ENCODE measurements around the gene KMO.

The KMO gene

DNA sequence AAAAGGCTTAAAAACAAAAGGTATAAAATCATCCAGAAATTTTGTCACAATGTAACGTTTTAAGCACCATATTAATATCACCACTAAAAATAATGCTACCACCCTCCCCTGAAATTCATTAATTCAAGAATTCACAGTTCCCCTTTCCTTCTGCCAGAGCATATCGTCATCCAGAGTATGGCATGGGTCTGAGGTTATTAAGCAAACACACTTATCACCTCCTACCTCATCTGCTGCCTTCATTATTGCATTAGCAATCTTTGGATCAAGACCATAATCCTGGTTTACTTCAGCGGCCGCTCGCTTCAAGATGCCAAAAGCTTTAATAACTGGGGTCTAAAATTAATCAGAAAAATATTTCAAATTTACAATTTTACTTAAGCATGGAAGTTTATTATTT, 18.8 kb upstream of the KMO start:
- Histone ChIP-seq H3K9ac (ENCODE audit: insufficient read length) (peak overlapping the region; percentile 39), H3K9me3 (ENCODE audit: low read depth, low read length) (no peaks in the 10 kb centered on the region), H3K27ac (no peak overlapping the region), H3K4me3 (no peak overlapping the region), H3K36me3 (ENCODE audit: insufficient read depth, low read length) (peaks cover 76% of the 10 kb centered on the region)
- TF ChIP-seq POLR2AphosphoS5 (IDR thresholded peaks at IDR 0.05; ENCODE audit: borderline replicate concordance, low read depth, low read length), result no peak
- DNase-seq (ENCODE audit: low read depth, low spot score), result no peak

DNA sequence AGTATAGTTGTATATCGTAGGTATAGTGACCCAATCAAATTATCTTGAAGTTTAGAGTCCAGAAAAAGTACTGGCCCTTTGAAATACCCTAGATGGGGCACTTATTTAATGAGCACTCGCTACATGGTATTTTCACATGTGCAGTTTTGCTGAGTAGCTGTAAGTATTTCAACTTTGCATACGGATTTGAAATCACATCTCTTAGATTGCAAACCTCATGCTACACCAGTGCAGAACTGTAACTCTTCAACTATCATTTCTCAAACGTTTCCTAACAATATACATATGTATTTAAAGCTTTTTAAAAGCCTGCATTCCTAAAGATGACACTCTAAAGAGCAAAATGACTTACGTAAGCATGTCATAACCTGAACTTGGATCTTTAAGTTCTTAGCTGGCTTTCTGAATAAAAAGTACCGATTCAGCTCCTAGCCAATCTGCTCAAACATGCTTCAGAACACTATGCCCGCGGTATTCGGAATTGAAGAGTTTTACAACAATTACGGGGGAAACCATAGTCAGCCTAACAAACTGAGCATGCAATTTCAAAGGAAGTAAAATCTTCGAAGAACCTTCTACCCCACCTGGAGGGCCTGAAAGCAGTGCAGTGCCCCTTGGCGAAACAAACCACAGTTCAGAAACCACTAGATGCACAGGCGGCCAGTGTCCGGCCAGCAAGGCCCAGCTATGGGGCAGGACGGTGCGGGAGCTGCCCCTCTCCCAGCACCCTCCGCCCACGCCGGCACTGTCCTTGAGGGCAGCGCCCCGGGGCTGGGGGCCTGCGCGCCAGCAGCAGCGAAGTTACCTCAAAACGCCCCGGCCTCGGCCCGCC, 13.5 kb upstream of the KMO start:
- Histone ChIP-seq H3K9ac (ENCODE audit: insufficient read length) (peak overlapping the region; percentile 79), H3K27ac (no peak overlapping the region), H3K4me3 (peak overlapping the region; percentile 80), H3K9me3 (ENCODE audit: low read depth, low read length) (no peaks in the 10 kb centered on the region), H3K36me3 (ENCODE audit: insufficient read depth, low read length) (peaks cover 31% of the 10 kb centered on the region)
- TF ChIP-seq FOXP2 (optimal IDR thresholded peaks at IDR 0.05; ENCODE audit: control extremely low read depth, extremely low read length, insufficient read depth), result no peak
- no peak for TF ChIP-seq EZH2 (IDR thresholded peaks at IDR 0.05)
- no peak; the same call in 1 of the 2 replicates for TF ChIP-seq POLR2AphosphoS5 (IDR thresholded peaks at IDR 0.05; ENCODE audit: borderline replicate concordance, low read depth, low read length)
- DNase-seq (ENCODE audit: low read depth, low spot score), result no peak

DNA sequence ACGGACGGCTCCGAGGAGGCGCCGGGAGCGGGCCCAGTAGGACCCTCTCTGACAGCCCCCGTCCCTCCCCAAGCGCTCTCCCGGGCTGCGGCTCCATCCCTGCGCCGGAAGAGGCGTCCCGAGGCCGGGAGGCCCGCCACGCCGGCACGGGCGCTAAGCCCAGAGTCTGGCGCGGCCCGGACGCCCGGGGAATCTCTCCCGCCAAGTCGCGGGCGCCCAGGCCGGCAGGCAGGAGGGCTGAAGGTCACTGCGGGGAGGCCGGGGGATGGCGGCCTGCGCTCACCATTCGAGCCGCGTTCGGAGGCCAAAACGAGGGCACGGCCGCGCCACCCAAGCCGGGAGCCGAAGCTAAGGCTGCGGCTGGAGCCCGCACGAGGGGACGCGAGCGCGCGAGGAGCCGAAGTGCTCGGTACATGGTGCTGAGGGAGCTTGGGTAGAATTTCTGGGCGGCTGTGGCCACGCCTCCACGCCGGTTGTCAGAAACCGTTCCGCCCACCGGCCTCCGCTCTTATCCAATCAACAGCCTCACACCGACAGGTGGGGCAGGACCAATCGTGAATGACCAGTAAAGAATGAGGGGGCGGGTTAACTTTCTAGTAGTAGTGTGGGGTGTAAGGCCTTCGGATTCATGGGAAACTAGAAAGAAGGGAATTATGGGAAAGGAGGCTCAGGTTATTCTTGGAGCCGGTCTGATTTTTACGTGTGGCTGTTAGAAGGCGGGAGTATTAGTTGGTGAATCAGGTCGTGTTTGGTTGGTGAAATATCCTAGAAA, 12.7 kb upstream of the KMO start, which contains the start of gene FH:
Gene FH (minus strand): TSS at position 448 of the 772 bp plus-strand sequence. CDS start 33 bp downstream, at position 415.
- Histone ChIP-seq H3K27ac (peak within 1 kb of the TSS; percentile 69), H3K9ac (ENCODE audit: insufficient read length) (peak within 1 kb of the TSS; percentile 79), H3K36me3 (ENCODE audit: insufficient read depth, low read length) (peaks cover 24% of the 10 kb centered on the region), H3K9me3 (ENCODE audit: low read depth, low read length) (no peaks in the 10 kb centered on the region), H3K4me3 (peak within 1 kb of the TSS; percentile 80)
- peak; percentile 93 for DNase-seq (ENCODE audit: low read depth, low spot score)
- TF ChIP-seq POLR2AphosphoS5 (IDR thresholded peaks at IDR 0.05; ENCODE audit: borderline replicate concordance, low read depth, low read length) (peak; percentile 93), FOXP2 (optimal IDR thresholded peaks at IDR 0.05; ENCODE audit: control extremely low read depth, extremely low read length, insufficient read depth) (no peak)

- no peak for DNase-seq (ENCODE audit: low read depth, low spot score)
- H3K9ac ChIP-seq (ENCODE audit: insufficient read length), result peak overlapping the region; percentile 77
- peaks cover 19% of the 10 kb centered on the region for H3K36me3 ChIP-seq (ENCODE audit: insufficient read depth, low read length)
- H3K4me3 ChIP-seq, result peak overlapping the region; percentile 80
- TF ChIP-seq FOXP2 (optimal IDR thresholded peaks at IDR 0.05; ENCODE audit: control extremely low read depth, extremely low read length, insufficient read depth), result no peak
- no peak for TF ChIP-seq POLR2AphosphoS5 (IDR thresholded peaks at IDR 0.05; ENCODE audit: borderline replicate concordance, low read depth, low read length)
- TF ChIP-seq EZH2 (IDR thresholded peaks at IDR 0.05), result no peak
- H3K27ac ChIP-seq, result peak overlapping the region; percentile 69
- no peaks in the 10 kb centered on the region for H3K9me3 ChIP-seq (ENCODE audit: low read depth, low read length)
These were observed 12.1 kb upstream of the KMO start for GRCh38 chr1:241520080-241520465.

DNA sequence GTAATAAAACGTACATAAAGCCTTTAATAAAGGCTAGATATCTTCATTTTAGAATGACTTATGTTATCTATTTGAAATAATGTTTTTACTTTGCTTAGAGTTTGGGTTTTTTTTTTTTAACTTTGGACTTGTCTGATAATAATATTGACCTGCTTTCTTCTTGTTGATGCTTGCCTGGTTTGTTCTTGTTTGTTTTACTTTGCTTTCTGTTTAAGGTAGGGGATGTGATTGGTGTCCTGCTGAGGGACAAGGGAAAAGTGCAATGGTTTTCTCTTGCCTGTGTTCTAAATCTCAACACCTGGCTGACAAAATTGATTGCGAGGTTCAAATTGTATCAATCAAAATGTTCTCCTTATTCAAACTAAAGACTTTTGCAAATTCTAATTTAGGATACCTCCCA, 10.5 kb upstream of the KMO start:
- no peak overlapping the region for H3K9ac ChIP-seq (ENCODE audit: insufficient read length)

DNA sequence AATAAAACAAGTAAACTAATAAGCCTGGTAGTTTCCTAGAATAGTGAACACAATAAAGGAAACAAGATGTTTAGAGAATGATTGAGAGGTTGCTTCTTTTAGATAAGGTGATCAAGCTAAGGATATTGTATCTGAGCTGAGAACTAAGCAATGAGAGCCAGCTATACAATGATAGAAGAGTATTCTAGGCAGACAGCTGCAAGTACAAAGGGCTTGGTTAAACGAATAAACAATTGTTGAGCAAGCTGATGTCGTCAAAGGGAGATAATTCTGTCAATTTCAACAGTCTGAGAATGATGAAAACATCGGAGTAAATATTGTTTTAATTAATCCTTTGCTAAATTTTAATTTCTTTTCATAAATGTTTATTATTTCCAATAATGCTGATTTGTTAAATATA, 7.2 kb upstream of the KMO start:
- H3K9ac ChIP-seq (ENCODE audit: insufficient read length), result no peak overlapping the region
- H3K4me3 ChIP-seq, result no peak overlapping the region
- no peak overlapping the region for H3K27ac ChIP-seq
- no peak for DNase-seq (ENCODE audit: low read depth, low spot score)
- H3K9me3 ChIP-seq (ENCODE audit: low read depth, low read length), result no peaks in the 10 kb centered on the region
- TF ChIP-seq EZH2 (IDR thresholded peaks at IDR 0.05) (no peak), POLR2AphosphoS5 (IDR thresholded peaks at IDR 0.05; ENCODE audit: borderline replicate concordance, low read depth, low read length) (no peak)
- no peaks in the 10 kb centered on the region for H3K36me3 ChIP-seq (ENCODE audit: insufficient read depth, low read length)

More for the DNA sequence above, 10.5 kb upstream of the KMO start:
- no peak for TF ChIP-seq FOXP2 (optimal IDR thresholded peaks at IDR 0.05; ENCODE audit: control extremely low read depth, extremely low read length, insufficient read depth)
- no peak for TF ChIP-seq POLR2AphosphoS5 (IDR thresholded peaks at IDR 0.05; ENCODE audit: borderline replicate concordance, low read depth, low read length)
- TF ChIP-seq EZH2 (IDR thresholded peaks at IDR 0.05), result no peak
- peaks cover 5% of the 10 kb centered on the region for H3K36me3 ChIP-seq (ENCODE audit: insufficient read depth, low read length)
- no peaks in the 10 kb centered on the region for H3K9me3 ChIP-seq (ENCODE audit: low read depth, low read length)
- no peak for DNase-seq (ENCODE audit: low read depth, low spot score)
- H3K4me3 ChIP-seq, result no peak overlapping the region
- H3K27ac ChIP-seq, result no peak overlapping the region

DNA sequence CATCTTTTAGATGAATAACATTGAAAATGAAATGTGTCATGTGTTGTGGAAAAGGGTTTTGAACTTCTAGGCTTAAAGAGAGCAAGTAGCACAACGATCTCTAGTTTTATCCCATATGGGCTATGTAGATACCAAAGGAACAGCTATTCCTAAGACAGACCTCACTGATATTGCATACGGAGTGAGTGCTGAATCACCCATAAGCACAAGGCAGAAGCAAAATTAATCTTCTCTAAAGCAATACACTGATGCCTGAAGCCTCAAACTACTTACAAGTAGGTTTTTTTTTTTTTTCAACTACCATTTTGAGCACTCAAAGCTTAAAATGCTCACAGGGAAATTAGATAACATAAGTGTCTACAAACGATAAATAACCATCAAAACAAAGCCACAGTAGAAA, 5.0 kb upstream of the KMO start:
- H3K27ac ChIP-seq, result peak overlapping the region; percentile 92
- no peak for DNase-seq (ENCODE audit: low read depth, low spot score)
- H3K4me3 ChIP-seq, result peak overlapping the region; percentile 71
- TF ChIP-seq FOXP2 (optimal IDR thresholded peaks at IDR 0.05; ENCODE audit: control extremely low read depth, extremely low read length, insufficient read depth) (no peak), POLR2AphosphoS5 (IDR thresholded peaks at IDR 0.05; ENCODE audit: borderline replicate concordance, low read depth, low read length) (no peak), EZH2 (IDR thresholded peaks at IDR 0.05) (no peak)
- peak overlapping the region; percentile 63 for H3K9ac ChIP-seq (ENCODE audit: insufficient read length)
- no peaks in the 10 kb centered on the region for H3K9me3 ChIP-seq (ENCODE audit: low read depth, low read length)
- no peaks in the 10 kb centered on the region for H3K36me3 ChIP-seq (ENCODE audit: insufficient read depth, low read length)

All from SK-N-MC (cell line).